GM18858 (cell line): ENCODE data around the gene TUBAL3.

Experiments
- ATAC-seq: cut with Tn5 transposase; IDR thresholded peaks from one replicate; pipeline ENCODE4 v1.9.1; 2021; ENCODE audit not compliant: unreplicated experiment

TUBAL3 gene

DNA sequence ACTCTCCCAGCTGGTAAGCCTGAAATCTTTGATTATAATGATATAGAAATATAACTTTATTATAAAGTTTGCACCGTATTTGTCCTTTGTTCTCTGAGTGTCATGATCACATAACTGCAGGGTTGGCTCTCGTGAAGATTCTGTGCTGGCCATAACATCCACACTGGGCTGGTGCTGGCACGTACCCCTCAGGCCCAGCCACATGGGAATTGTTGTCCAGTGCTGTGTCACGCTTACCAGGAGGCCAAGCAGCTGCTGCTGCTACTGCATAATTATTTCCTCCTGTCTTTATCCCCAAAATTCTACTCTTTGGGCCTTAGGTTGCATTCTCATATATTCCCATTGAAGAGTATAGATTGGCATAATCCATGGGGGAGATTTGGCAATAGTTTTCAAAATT, 60.6 kb downstream of the TUBAL3 start:
- no peak for ATAC-seq

DNA sequence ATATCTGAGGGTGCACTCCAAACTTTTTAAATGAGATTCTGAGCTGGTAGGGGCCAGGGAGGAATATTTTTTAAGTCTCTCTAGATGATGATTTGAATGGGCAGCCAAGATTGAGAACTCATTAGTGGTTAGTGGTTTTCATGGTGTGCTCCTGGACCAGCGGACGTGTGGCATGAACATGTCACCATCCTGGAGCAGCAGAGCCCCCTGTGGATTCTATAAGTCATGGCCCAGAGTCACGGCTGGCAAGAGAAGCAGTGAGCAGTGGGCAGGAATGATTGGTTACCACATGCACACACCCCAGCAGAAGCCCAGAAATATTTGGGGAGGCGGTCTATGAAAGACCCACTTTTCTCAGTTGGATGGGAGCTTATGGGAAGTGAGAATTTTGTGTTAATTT, 61.1 kb downstream of the TUBAL3 start:
- no peak for ATAC-seq
